ENCODE results near the gene TIAM1.

DNA sequence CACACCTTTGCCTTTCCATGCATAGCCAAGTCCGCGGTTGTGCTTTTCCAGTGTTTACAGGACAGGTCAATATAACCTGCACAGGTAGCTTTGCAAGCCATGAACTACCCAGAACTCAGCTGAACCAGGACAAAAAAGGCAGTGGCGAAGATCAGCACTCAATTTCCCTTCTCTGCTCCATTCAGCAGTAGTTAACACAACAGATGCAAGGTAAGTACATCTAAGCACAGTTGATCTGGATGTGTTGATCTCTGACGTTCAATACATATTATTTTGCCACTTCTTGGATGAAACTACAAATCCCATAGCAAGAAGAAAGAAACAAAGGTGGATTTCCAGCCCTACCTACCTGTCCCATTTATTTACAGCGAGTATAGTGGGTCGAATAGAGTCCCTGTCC is 159.2 kb downstream of the TIAM1 start:
- TF ChIP-seq, protein P1, sequence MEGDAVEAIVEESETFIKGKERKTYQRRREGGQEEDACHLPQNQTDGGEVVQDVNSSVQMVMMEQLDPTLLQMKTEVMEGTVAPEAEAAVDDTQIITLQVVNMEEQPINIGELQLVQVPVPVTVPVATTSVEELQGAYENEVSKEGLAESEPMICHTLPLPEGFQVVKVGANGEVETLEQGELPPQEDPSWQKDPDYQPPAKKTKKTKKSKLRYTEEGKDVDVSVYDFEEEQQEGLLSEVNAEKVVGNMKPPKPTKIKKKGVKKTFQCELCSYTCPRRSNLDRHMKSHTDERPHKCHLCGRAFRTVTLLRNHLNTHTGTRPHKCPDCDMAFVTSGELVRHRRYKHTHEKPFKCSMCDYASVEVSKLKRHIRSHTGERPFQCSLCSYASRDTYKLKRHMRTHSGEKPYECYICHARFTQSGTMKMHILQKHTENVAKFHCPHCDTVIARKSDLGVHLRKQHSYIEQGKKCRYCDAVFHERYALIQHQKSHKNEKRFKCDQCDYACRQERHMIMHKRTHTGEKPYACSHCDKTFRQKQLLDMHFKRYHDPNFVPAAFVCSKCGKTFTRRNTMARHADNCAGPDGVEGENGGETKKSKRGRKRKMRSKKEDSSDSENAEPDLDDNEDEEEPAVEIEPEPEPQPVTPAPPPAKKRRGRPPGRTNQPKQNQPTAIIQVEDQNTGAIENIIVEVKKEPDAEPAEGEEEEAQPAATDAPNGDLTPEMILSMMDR (IDR thresholded peaks at IDR 0.05): no peak
- no peak for TF ChIP-seq ZFX (IDR thresholded peaks at IDR 0.05; ENCODE audit: borderline replicate concordance)
